Prostate gland (tissue), 2 donors: ENCODE measurements around the gene PTGES3. TPM values are rescaled to one million over a fixed set of nuclear protein-coding genes. Genes with fewer than 3 reads are reported as not detected.

Experiments
- DNase-seq: peaks from one replicate; pipeline ENCODE4 v3.0.0-alpha.2; 2019; ENCODE audit warnings: low spot score
- H3K27ac ChIP-seq, 2 donors: fragments of 200-600 bp; sonication (generic); 2 replicates each; pipeline ENCODE4 v1.5.1; 2017 to 2019
- H3K27me3 ChIP-seq: fragments of 200-600 bp; sonication (generic); replicated peaks from 2 replicates; pipeline ENCODE4 v1.5.1; 2019; ENCODE audit not compliant: insufficient read depth
- H3K36me3 ChIP-seq, 2 donors: fragments of 200-600 bp; sonication (generic); 1 replicate in 1 of 2; 2 replicates in 1 of 2; pipeline versions ENCODE4 v1.5.1 to v1.8.1; 2017 to 2019
- H3K4me1 ChIP-seq: fragments of 200-600 bp; sonication (generic); replicated peaks from 2 replicates; pipeline ENCODE4 v1.5.1; 2019
- H3K4me3 ChIP-seq, 2 donors: fragments of 200-600 bp; sonication (generic); 2 replicates each; pipeline ENCODE4 v1.5.1; 2017 to 2019
- H3K9me3 ChIP-seq: fragments of 200-600 bp; sonication (generic); 2 replicates; pipeline ENCODE4 v1.5.1; 2017
- POLR2A ChIP-seq: fragments of 450-650 bp; IDR thresholded peaks from one replicate; pipeline ENCODE4 v1.6.1; 2016; ENCODE audit warnings: antibody characterized with exemption, mild to moderate bottlenecking
- POLR2AphosphoS5 ChIP-seq: sonication (generic); formaldehyde crosslinking; IDR thresholded peaks from one replicate; pipeline ENCODE4 v1.6.1; 2017; ENCODE audit warnings: antibody characterized with exemption
- WGBS: methylation state at CpG from one replicate; pipeline ENCODE4 v1.1.5; 2018; 5-methylcytosine and 5-hydroxymethylcytosine counted together
- intact Hi-C: fragments of 100-400 bp; cut with DNase I; formaldehyde crosslinking; loops from one replicate; pipeline ENCODE4 v1.14.2; 2022
- total RNA-seq, 2 donors: library from RNA; depleted of rRNA; stranded (reverse); fragments of >200 nt; gene quantifications; one replicate each; pipeline ENCODE4 v1.1.0, GENCODE V29; 2016
- TF ChIP-seq, protein P1 (sequence below), 4 experiments: fragments of 200-600 bp in 2 of 4; fragments of 450-650 bp in 2 of 4; sonication (generic) in 2 of 4; IDR thresholded peaks; 1 replicate in 3 of 4; 2 replicates in 1 of 4; pipeline ENCODE4 v1.5.1; 2016 to 2019; ENCODE audit warnings: antibody characterized with exemption in 4 of 4, mild to moderate bottlenecking in 2 of 4, moderate library complexity in 2 of 4

The PTGES3 gene
- total RNA-seq, 2 donors from 2014 or later: 94.6 to 125 TPM

GRCh38 chr12:56724972-56725722, 37.1 kb upstream of the PTGES3 start, which contains the start of gene NACA:
NACA (minus strand) TSS chr12:56725299; CDS start chr12:56724521, 778 bp downstream.
- TF ChIP-seq POLR2AphosphoS5 (peak; percentile 99), POLR2A (peak; percentile 97)
- TF ChIP-seq, protein P1, sequence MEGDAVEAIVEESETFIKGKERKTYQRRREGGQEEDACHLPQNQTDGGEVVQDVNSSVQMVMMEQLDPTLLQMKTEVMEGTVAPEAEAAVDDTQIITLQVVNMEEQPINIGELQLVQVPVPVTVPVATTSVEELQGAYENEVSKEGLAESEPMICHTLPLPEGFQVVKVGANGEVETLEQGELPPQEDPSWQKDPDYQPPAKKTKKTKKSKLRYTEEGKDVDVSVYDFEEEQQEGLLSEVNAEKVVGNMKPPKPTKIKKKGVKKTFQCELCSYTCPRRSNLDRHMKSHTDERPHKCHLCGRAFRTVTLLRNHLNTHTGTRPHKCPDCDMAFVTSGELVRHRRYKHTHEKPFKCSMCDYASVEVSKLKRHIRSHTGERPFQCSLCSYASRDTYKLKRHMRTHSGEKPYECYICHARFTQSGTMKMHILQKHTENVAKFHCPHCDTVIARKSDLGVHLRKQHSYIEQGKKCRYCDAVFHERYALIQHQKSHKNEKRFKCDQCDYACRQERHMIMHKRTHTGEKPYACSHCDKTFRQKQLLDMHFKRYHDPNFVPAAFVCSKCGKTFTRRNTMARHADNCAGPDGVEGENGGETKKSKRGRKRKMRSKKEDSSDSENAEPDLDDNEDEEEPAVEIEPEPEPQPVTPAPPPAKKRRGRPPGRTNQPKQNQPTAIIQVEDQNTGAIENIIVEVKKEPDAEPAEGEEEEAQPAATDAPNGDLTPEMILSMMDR (IDR thresholded peaks at IDR 0.05): no peak
- under 1% methylated on average over 46 of the region's 46 CpGs for WGBS
- Histone ChIP-seq H3K9me3 (no peaks in the 10 kb centered on the region), H3K4me3 (peak within 1 kb of the TSS; percentile 69 to 75), H3K4me1 (peaks cover 19% of the 10 kb centered on the region), H3K36me3 (no peaks in the 10 kb centered on the region), H3K27ac (peak within 1 kb of the TSS; percentile 94 to 96), H3K27me3 (no peaks in the 10 kb centered on the region)
- intact Hi-C loops: loop anchor here (1.0 to 10.0 kb wide), 2 partner anchors 37 to 90 kb away; partner anchors contain the start of genes BAZ2A and PTGES3
- DNase-seq: peak; percentile 99

- DNase-seq: peak; percentile 16
- intact Hi-C loops: loop anchor here (1.0 to 10.0 kb wide), 2 partner anchors 36 to 90 kb away; partner anchors contain the start of genes BAZ2A and PTGES3
Measured at GRCh38 chr12:56724701-56724971, 36.6 kb upstream of the PTGES3 start.

DNA sequence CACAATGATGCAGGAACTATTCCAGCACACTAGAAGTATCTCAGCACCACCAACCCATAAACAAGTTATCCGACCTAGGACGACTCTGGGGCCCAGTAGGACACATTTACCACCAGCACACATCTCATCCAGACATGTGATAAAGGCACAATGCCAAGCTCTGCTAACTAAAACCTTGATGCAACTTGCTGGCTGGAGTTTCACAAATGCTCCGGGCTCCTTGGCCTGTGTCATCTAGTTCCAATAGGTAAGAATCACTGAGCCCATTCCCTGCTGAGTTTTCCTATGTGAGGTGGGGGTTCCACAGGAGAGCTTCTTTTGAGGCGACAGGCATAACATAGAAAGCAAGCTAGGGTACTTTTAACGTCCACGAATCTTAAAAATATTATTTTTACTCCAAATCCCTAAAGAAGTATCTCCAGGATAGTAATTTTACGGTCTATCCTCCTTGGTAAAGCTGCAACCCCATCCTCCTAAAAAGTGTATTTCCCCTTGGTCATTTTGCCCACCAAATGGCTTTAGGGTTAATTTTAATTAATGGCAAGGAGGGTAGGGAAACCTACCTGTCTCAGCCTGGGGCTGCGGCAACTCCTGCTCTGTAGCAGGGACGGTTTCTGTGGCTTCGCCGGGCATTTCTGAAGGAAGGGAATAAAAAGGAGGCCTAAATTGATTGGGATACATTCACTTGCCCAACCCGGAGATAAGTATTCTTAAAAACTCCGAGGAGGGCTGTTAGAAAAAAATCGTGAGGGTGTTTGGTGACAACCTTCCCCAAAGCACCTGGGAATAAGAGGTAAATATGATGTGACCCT, 36.0 kb upstream of the PTGES3 start:
- intact Hi-C loops: loop anchor here (1.0 to 10.0 kb wide), 2 partner anchors 36 to 89 kb away; partner anchors contain the start of genes BAZ2A and PTGES3
- Histone ChIP-seq H3K36me3 (peaks cover 3% of the 10 kb centered on the region in 2 donors), H3K4me3 (peak overlapping the region; percentile 69 to 75), H3K27ac (peak overlapping the region; percentile 94 to 96), H3K9me3 (no peaks in the 10 kb centered on the region), H3K27me3 (no peaks in the 10 kb centered on the region), H3K4me1 (peaks cover 22% of the 10 kb centered on the region)
- TF ChIP-seq POLR2A (peak; percentile 47), POLR2AphosphoS5 (peak; percentile 76)
- TF ChIP-seq, protein P1 (IDR thresholded peaks at IDR 0.05): no peak
- peak; percentile 76 for DNase-seq
- 1% methylated on average over 14 of the region's 14 CpGs for WGBS

More at GRCh38 chr12:56724701-56724971, 36.6 kb upstream of the PTGES3 start:
- Histone ChIP-seq H3K4me3 (peak overlapping the region; percentile 69 to 75), H3K9me3 (no peaks in the 10 kb centered on the region), H3K36me3 (peaks cover 0 to under 1% of the 10 kb centered on the region in 2 donors), H3K27me3 (no peaks in the 10 kb centered on the region), H3K4me1 (peaks cover 22% of the 10 kb centered on the region), H3K27ac (peak overlapping the region; percentile 94 to 96)
- 1% methylated on average over 9 of the region's 9 CpGs for WGBS
- TF ChIP-seq POLR2A: no peak
- TF ChIP-seq, protein P1 (IDR thresholded peaks at IDR 0.05): no peak
- TF ChIP-seq POLR2AphosphoS5: no peak

- peak overlapping the region; percentile 94 to 96 for H3K27ac ChIP-seq
- intact Hi-C loops: loop anchor here (10.0 kb wide), 1 partner anchor 89 kb away; the partner anchor contains the start of gene BAZ2A
- no peaks in the 10 kb centered on the region for H3K9me3 ChIP-seq
- WGBS: 42% methylated on average over 3 of the region's 3 CpGs
- peaks cover 22% of the 10 kb centered on the region for H3K4me1 ChIP-seq
- DNase-seq: no peak
- H3K27me3 ChIP-seq: no peaks in the 10 kb centered on the region
- TF ChIP-seq POLR2A: no peak
- TF ChIP-seq, protein P1 (IDR thresholded peaks at IDR 0.05): no peak
- no peak for TF ChIP-seq POLR2AphosphoS5
- peaks cover 3 to 4% of the 10 kb centered on the region in 2 donors for H3K36me3 ChIP-seq
- peak overlapping the region; percentile 69 to 75 for H3K4me3 ChIP-seq
Measured at GRCh38 chr12:56723352-56723751, 35.3 kb upstream of the PTGES3 start.
